GM18498 (cell line): ENCODE results near the gene SMCHD1.
"Not testable (repeated sequence)": the region's sequence is repeated elsewhere in the genome, so short reads cannot be mapped to it uniquely, and the experiment has no call there.

Experiments used
- ATAC-seq: cut with Tn5 transposase; IDR thresholded peaks from one replicate; pipeline ENCODE4 v1.9.1; 2021; ENCODE audit warnings: mild to moderate bottlenecking, moderate library complexity; ENCODE audit not compliant: unreplicated experiment

SMCHD1 gene

DNA sequence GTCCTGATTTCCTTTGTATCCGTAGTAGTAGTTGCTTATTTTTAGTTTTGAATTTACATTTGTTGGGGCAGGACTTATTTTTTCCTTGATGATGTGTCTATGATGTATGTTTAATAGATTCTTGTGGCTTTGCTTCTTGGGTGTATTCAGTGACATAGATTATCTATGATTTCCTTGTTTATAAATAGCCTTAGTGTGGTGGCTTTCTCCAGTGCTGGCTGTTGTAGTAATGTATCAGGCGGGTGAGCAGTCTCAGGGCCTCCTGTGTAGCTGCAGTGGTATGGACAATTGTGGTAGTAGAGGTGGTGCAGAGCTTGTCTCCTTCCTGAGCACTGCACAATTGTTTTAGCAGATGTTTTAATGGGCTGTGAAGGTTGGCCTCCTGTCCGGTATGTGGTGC lies 60.5 kb downstream of the SMCHD1 start:
- ATAC-seq = no peak

DNA sequence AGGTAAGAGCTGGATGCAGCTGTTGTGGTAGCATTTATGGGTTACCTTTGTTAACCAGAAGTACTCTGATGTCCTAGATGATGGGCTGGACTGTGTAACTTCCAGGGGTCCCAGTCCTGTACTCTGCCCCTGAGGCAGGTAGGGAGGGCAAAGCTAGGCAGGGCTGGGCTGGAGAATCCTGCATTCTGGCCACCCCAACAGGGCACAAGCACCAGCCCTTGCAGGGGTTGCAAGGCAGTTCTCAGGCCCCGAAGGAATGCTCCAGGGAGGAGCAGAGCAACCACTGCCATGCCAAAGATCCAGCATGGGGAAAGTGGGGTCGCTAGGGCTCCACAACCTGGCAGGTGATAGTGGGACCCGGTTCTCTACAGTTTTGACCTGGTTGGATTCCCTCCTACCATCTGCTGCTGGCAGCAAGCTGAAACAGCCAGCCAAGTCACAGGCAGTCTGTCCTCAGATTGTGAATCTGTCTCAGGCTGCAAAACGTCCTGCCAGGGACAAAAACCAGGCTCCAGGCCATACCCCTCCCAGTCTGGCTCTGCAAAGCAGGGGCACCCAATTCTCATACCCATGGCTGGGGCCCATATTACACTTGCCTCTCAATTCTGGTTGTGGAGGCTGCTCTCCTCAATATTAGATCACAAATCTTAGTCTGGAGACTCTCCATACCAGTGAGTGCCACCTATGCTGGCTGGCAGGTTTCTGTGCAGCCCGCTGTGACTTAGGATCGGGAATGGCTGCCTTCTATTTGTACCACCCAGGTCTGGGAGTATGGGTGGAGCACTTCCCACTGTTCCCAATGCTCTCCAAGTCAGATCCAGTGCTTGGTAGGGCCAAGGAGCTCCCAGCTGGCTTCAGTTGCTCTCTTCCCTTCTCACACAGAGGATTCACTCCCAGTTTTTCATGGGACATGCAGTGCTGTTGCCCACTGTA lies 61.1 kb downstream of the SMCHD1 start:
- no peak for ATAC-seq

DNA sequence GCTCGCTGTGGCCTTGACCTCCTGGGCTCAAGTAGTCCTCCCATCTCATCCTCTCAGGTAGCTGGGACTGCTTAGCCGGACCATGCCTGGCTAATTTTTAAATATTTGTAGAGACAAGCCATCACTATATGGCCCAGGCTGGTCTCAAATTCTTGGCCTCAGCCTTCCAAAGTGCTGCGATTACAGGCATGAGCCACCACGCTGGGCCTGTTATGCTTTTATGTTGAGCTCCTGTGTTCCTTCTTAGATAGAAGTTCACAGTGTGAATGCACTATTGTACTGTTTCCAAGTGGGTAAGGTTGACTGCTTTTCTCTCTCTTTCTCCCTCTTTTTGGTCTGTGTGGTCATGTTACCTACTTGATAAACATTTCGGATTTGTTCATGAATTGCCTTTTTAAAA lies 61.9 kb downstream of the SMCHD1 start:
- ATAC-seq = no peak

DNA sequence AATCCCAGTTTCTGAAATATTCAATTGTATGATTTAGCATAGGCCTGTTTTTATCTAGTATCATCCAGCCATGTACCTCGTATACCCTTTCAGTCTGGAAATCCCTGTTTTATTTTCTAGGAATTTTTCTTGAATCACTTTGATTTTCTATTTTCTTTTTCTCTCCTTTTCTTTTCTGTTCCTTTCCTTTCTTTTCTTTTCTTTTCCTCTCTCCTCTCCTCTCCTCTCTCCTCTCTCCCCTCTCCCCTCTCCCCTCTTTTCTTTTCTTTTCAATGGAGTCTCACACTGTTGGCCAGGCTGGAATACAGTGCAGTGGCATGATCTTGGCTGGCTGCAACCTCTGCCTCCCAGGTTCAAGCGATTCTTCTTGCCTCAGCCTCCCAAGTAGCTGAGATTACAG lies 63.5 kb downstream of the SMCHD1 start:
- ATAC-seq = no peak

DNA sequence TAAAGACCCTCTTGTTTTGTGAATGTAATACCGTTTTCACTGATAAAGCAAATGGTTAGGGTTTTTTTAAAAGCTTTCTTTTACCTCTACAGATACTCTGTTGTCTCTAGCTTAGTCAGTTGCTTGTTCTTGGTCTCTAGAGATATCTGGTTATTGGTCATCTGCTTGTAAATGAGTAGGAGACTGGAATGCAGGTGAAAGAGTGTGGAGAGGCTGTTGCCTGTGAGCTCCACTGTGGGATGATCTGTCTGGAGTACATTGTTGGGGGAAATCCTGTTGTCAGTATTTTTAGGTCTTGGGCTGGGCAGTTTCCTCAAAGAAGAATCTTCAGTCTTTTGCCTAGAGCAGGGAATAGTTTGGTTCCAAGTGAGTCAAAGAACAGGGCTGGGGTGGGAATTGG lies 67.7 kb downstream of the SMCHD1 start:
- ATAC-seq = no peak

DNA sequence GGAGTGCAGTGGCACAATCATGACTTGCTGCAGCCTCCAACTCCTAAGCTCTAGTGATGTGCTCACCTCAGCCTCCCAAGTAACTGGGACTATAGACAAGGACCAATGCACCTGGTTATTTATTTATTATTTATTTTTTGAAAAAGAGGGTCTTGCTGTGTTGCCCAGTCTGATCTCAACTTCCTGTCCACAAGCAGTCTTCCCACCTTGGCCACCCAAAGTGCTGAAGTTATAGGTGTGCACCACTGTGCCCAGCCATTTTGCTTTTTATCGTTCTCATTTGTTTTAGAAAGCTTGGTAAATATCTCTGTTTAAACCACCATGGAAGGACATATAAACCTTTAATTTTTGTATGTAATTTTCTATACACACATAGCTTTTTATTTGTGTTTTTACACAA lies 74.2 kb downstream of the SMCHD1 start:
- ATAC-seq = no peak

DNA sequence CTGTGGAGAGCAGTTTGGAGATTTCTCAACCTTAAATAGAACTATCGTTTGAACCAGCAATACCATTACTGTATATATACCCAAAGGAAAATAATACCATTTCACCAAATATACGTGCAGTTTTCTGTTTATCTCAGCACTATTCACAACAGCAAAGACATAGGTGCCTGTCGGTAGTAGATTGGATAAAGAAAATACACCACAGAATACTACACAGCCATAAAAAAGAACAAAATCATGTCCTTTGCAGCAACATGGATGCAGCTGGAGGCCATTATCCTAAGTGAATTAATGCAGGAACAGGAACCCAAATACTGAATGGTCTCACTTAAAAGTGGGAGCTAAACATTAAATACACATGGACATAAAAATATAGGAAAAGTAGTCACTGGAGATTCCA lies 81.3 kb downstream of the SMCHD1 start:
- no peak for ATAC-seq

DNA sequence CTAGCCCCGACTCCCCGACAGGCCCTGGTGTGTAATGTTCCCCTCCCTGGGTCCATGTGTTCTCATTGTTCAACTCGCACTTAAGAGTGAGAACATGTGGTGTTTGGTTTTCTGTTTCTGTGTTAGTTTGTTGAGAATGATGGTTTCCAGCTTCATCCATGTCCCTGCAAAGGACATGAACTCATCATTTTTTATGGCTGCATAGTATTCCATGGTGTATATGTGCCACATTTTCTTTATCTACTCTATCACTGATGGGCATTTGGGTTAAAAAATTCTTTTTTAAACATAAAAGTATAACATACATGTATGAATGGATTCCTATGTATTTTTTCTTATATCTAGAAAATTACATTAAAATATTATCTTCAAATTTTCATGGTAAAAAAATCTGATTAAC lies 84.6 kb downstream of the SMCHD1 start:
- ATAC-seq = not testable (repeated sequence)

DNA sequence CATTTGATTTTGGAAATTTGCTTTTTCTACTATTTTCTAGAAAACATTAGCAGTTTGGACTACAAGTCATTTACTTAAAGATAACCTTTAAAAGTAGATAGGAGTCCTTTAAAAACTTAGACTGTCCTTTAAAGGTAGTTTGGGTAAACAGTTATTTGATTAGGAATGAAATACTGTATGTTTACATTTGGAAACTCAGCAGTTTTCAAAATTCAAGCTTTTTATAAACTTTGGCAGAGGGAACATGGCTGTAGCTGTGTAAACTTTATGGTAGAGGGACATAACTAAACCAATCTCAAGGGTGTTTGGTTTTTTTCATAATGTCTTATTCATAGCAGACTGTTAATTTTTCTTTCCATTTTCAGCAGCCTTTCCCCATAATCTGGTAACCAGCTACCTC lies 90.7 kb downstream of the SMCHD1 start:
- ATAC-seq = no peak

DNA sequence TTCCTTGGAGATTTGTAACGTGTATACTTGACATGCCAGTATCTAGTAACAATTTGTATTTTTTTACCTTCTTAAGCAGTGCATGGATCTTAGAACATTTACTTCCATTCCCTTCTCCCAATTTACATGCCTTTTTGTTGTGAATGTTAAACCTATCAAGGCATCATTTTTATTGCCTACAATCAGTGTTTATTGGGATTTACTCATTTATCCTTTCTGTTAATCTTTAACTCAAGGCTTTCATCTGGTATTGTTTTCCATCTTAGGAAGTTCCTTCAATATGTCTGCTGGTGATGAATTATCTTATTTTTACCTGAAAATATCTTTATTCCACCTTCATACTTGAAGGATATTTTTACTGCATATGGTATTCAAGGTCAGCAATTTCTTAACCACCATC lies 102.8 kb downstream of the SMCHD1 start:
- ATAC-seq = no peak

DNA sequence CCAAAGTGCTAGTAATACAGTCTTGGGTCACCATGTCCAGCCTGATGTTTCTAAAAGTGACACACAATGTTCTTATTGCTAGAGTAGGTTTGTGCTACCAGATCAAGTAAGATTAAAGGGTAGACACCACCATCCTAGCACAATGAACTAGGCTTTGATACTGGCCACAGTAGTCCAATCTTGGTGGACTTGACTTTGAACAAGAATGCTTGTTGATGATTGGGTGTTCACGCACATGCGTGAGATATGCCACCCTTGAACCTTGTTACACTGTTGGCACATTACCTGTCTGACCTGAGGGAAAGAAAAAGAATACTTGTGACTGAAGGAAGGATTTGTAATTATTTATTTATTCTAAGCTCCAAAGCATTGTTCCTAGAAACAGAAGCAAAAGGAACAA lies 119.1 kb downstream of the SMCHD1 start:
- no peak for ATAC-seq

DNA sequence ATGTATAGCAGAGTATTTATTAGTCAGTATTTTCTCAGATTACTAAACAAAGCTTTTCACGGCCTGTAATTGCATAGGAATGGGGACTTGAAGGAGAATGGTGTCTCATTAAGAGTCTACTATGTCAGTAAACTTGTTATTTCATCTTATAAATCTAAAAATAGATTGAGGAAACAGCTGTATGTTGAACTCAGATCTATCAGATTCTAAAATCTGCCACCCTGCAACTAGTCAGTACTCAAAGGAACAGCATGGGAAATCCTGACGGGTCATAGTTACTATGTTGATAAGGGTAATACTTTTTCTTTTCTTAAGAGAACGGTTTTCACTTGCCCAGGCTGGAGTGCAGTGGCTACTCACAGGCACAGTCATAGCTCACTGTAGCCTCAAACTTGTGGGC lies 121.1 kb downstream of the SMCHD1 start:
- ATAC-seq = no peak

DNA sequence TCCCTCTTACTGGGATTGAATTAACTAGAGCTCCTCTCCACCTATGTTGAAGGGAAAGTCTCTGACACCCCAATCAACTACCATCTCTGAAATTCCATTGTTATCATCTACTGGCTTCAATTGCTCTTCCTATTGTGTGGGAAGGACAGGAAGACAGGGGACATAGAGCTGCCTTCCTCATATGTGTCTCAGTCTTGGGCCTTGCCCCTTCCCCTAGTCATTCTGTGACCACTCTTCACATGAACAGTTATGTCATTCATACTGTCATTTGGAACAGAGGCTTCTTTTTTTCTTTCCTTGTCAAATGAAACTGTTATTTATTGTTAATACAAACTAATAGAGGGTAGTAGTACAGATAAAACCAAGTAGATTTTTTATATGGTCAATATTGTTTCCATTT lies 121.7 kb downstream of the SMCHD1 start:
- no peak for ATAC-seq

DNA sequence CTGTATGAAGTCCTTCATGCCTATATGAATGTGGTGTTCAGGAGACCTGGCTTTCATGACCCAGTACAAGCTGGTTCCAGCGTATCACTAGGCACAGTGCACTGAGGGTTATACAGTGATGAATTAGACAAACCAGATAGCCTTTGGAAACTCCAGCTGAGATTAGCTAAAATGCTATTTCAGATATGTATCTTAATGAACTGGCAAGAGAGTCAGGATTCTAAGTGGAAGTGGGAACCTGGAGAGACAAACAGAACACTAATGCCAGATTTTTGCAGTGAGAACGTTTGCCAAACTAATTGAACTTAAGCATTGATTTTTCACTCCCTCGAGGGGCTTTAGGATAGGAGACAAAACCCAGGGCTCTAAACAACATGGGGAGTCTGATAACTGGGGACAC lies 125.2 kb downstream of the SMCHD1 start:
- no peak for ATAC-seq

DNA sequence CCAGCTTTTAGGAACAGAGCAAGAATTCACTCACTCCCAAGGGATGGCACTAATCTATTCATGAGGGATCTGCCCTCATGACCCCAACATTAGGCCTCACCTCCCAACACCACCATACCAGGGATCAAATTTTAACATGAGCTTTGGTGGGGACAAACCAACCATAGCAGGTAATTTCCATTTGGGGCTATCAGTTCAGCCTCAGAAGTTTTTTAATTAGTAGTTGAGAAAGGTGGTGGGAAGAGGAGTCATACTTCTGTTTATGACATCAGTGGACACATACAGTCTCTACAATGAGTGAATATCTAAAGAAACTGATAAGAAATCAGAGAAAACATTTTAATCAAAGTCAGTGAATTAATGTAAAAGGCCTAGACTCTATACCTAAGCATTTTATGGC lies 131.7 kb downstream of the SMCHD1 start:
- ATAC-seq = no peak

DNA sequence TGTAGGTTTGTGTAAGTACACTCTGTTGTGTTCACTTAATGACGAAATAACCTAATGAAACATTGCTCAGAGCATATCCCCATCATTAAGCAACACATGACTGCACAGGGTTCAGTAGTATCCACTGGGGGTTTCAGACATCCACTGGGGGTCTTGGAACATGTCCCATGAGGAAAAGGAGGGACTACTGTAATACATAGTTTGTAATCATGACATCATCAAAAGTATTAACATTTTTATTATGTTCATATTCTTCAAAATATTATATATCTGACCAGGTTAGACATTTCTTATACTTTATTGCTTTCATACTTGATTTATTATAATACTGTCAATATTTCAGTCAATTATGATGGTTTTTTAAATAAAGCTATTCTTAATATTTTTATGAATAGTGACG lies 136.9 kb downstream of the SMCHD1 start:
- no peak for ATAC-seq

DNA sequence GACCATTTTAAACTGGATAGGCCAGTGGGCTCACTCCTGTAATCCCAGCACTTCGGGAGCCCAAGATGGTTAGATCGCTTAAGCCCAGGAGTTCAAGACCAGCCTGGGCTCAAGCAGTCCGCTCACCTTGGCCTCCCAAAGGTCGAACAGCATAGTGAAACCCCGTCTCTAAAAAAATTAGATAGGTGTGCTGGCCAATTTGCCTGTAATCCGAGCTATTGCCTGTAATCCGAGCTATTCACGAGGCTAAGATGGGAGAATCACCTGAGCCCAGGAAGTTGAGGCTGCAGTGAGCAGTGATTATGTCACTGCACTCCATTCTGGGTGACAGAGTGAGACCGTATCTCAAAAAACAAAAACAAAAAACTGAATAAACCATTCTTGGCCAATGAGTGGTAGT lies 138.6 kb downstream of the SMCHD1 start:
- ATAC-seq = no peak

DNA sequence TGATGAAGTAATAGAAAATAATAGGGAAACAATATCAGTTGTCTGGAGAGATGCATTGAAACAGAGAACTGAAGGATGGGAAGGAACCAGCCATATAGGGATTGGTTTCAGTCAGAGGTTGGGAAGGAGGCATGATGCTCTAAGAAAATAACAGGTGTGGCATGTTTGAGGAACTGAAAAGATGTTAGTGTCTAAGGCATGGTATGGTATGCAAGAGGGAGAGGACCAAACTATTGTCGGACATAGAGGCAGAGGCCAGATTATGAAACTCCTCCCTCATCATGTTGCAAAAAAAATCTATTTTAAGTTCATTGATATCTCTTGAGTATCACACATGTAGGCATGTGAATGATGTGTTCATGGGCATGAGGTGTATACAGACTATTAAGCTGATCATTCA lies 142.4 kb downstream of the SMCHD1 start:
- no peak for ATAC-seq

DNA sequence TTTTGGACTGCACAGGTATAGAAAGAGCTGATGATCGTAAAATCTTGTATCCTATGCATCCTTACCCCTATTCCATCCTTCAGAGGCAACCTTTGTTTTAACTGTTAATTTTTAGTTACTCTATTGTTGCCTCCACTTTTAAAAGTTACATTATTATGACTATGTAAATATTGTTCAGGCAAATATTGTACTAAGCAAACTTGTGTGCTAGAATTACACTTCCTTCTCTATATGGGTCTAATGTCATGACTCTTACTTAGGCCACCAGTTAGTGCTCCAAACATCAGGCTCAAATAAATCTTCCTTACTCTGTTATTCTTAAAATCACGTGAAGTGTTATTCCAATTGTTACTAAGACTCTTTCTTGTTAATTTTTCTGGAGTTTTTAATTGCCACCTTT lies 143.8 kb downstream of the SMCHD1 start:
- no peak for ATAC-seq

DNA sequence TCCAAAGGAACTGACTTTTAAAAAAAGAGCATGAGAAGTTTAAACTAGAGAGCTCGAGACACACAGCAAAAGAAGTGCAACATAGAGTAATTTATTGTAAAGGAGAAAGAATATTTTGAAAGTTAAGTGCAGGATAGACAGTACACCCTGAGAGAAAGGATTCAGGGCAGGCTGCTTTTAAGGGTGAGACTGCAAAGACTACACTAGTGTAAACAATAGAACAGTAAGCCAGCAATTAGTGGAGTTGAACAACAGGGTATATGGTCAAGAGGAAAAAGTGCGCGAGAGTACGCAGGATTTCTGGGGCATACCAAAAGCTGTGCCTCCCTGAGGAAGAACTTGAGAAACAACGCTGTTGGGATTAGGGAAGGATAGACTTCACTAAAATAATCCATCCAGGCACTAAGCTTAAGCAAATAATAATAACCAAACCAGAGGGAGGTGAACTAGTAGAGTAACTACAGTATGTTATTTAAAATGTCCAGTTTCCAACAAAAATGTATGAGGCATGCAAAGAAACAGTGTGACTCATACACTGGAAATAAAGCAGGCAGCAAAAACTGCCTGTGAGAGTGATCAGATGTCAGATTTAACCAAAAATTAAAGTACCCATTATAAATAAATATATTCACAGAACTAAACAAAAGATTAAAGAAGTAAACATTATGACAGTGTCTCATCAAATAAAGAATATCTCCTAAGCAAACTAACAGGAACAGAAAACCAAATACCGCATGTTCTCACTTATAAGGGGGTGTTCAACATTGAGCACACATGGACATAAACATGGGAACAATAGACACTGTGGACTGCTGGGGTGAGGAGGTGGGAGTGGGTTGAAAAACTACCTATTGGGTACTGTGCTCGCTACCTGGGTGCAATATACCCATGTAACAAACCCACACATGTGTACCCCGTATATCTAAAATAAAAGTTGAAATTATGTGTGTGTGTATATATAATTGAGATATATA lies 150.7 kb downstream of the SMCHD1 start:
- no peak for ATAC-seq

DNA sequence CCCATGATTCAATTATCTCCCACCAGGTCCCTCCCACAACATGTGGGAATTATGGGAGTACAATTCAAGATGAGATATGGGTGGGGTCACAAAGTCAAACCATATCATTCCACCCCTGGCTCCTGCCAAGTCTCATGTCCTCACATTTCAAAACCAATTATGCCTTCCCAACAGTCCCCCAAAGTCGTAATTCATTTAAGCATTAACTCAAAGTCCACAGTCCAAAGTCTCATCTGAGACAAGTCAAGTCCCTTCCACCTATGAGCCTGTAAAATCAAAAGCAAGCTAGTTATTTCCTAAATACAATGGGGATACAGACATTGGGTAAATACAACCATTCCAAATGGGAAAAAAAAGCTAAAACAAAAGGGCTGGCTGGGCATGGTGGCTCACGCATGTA lies 153.1 kb downstream of the SMCHD1 start:
- not testable (repeated sequence) for ATAC-seq

DNA sequence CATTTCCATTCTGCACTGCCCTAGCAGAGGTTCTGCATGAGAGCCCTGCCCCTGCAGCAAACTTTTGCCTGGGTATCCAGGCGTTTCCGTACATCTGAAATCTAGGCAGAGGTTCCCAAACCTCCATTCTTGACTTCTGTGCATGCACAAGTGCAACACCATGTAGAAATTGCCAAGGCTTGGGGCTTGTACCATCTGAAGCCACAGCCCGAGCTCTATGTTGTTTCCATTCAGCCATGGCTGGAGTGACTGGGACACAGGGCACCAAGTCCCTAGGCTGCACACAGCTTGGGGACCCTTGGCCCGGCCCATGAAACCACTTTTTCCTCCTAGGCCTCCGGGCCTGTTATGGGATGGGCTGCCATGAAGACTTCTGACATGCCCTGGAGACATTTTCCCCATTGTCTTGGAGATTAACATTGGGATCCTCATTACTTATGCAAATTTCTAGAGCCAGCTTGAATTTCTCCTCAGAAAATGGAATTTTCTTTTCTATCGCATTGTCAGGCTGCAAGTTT lies 154.2 kb downstream of the SMCHD1 start:
- not testable (repeated sequence) for ATAC-seq
